HCT116 (cell line): ENCODE data around the gene SRGAP2C.
"Not testable (repeated sequence)": the region's sequence is repeated elsewhere in the genome, so short reads cannot be mapped to it uniquely, and the experiment has no call there.

Source experiments
- CBX3 ChIP-seq: IDR thresholded peaks from 2 replicates; pipeline ENCODE4 v1.6.1; 2012; ENCODE audit warnings: low read depth
- EGR1 ChIP-seq: IDR thresholded peaks from 2 replicates; pipeline ENCODE4 v1.6.1; 2012; ENCODE audit warnings: low read depth
- EZH2 ChIP-seq: fragments of 200-600 bp; sonication (generic); IDR thresholded peaks from 2 replicates; pipeline ENCODE4 v1.6.1; 2017; ENCODE audit warnings: antibody characterized with exemption, mixed run types
- EZH2phosphoT487 ChIP-seq: fragments of 200-600 bp; IDR thresholded peaks from 2 replicates; pipeline ENCODE4 v1.6.1; 2018; ENCODE audit warnings: antibody characterized with exemption, borderline replicate concordance
- POLR2A ChIP-seq: IDR thresholded peaks from 2 replicates; pipeline ENCODE4 v1.7.0; 2011; ENCODE audit warnings: borderline replicate concordance; ENCODE audit not compliant: insufficient read depth, insufficient read length; ENCODE audit errors: extremely low read depth
- POLR2AphosphoS5 ChIP-seq: IDR thresholded peaks from 2 replicates; pipeline ENCODE4 v1.6.1; 2011; ENCODE audit warnings: mild to moderate bottlenecking, low read depth, low read length, moderate library complexity
- RAD21 ChIP-seq: IDR thresholded peaks from 2 replicates; pipeline ENCODE4 v1.6.1; 2012; ENCODE audit warnings: low read depth, mild to moderate bottlenecking
- REST ChIP-seq: IDR thresholded peaks from 2 replicates; pipeline ENCODE4 v1.6.1; 2012; ENCODE audit warnings: low read depth
- SRF ChIP-seq: IDR thresholded peaks from 2 replicates; pipeline ENCODE4 v1.6.1; 2012; ENCODE audit warnings: low read depth
- ZFX ChIP-seq: fragments of 450-650 bp; IDR thresholded peaks from 2 replicates; pipeline ENCODE4 v1.6.1; 2017
- TF ChIP-seq, protein P1 (sequence below), 3 experiments: fragments of 200-600 bp in 1 of 3; sonication (generic) in 1 of 3; IDR thresholded peaks in 2 of 3; conservative IDR thresholded peaks in 1 of 3; 2 replicates each; pipeline ENCODE4 v1.5.1; 2012 to 2017; ENCODE audit warnings: low read depth in 2 of 3, low read length in 2 of 3, antibody characterized with exemption in 1 of 3, borderline replicate concordance in 1 of 3, control low read depth in 1 of 3, mild to moderate bottlenecking in 1 of 3, mixed read lengths in 1 of 3, mixed run types in 1 of 3, moderate library complexity in 1 of 3; ENCODE audit not compliant: insufficient read depth in 1 of 3
- TF ChIP-seq, protein P2 (sequence below): IDR thresholded peaks from 2 replicates; pipeline ENCODE4 v1.6.1; 2012

- TF ChIP-seq POLR2A, EZH2, REST, CBX3, EZH2phosphoT487, SRF, POLR2AphosphoS5, EGR1, RAD21, ZFX: not testable (repeated sequence)
- TF ChIP-seq, protein P1, sequence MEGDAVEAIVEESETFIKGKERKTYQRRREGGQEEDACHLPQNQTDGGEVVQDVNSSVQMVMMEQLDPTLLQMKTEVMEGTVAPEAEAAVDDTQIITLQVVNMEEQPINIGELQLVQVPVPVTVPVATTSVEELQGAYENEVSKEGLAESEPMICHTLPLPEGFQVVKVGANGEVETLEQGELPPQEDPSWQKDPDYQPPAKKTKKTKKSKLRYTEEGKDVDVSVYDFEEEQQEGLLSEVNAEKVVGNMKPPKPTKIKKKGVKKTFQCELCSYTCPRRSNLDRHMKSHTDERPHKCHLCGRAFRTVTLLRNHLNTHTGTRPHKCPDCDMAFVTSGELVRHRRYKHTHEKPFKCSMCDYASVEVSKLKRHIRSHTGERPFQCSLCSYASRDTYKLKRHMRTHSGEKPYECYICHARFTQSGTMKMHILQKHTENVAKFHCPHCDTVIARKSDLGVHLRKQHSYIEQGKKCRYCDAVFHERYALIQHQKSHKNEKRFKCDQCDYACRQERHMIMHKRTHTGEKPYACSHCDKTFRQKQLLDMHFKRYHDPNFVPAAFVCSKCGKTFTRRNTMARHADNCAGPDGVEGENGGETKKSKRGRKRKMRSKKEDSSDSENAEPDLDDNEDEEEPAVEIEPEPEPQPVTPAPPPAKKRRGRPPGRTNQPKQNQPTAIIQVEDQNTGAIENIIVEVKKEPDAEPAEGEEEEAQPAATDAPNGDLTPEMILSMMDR (IDR thresholded peaks at IDR 0.05 in 2 of 3, conservative IDR thresholded peaks at IDR 0.05 in 1 of 3; ENCODE audit: borderline replicate concordance in 1 of 3, insufficient read depth in 1 of 3, low read depth in 2 of 3, low read length in 2 of 3), result not testable (repeated sequence)
- TF ChIP-seq, protein P2, sequence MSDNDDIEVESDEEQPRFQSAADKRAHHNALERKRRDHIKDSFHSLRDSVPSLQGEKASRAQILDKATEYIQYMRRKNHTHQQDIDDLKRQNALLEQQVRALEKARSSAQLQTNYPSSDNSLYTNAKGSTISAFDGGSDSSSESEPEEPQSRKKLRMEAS, result not testable (repeated sequence)
Observed at GRCh38 chr1:121178197-121178596, 6.6 kb upstream of the SRGAP2C start.
